IMR-90 (cell line): ENCODE data around the gene USP30. TPM values are rescaled to one million over a fixed set of nuclear protein-coding genes. Genes with fewer than 3 reads are reported as not detected.

Source experiments
- ATAC-seq: fragments of 200-7000 bp; cut with Tn5 transposase; 2 replicates; pipeline ENCODE4 v1.9.1; 2020; ENCODE audit warnings: low read depth, mild to moderate bottlenecking, moderate library complexity
- BruUV-seq: library from RNA; stranded (reverse); fragments of 400-500 nt; replicated peaks from 2 replicates; lab custom pipeline; 2021; lab: Mats Ljungman, UMichigan
- CTCF ChIA-PET: fragments of 300-600 bp; formaldehyde crosslinking; extraction: SDS; loops from one replicate; lab custom pipeline; 2021; ENCODE audit warnings: antibody characterized with exemption; lab: Yijun Ruan, JAX
- POLR2A ChIA-PET: fragments of 300-600 bp; sonication (Branson Sonifier 250); formaldehyde crosslinking; loops from one replicate; lab custom pipeline; 2022; ENCODE audit warnings: antibody characterized with exemption; ENCODE audit not compliant: unreplicated experiment; lab: Charles Lee
- DNase-seq: peaks from one replicate; pipeline ENCODE4 v3.0.0; 2013
- H2AFZ ChIP-seq: replicated peaks from 2 replicates; pipeline ENCODE3; 2013; ENCODE audit warnings: low read length, mild to moderate bottlenecking; ENCODE audit not compliant: poor library complexity
- H2AK5ac ChIP-seq: 2 replicates; pipeline ENCODE4 v1.6.1; 2013; ENCODE audit warnings: low read depth, low read length, inconsistent platforms
- H2AK9ac ChIP-seq: replicated peaks from 2 replicates; pipeline ENCODE3; 2013; ENCODE audit warnings: mild to moderate bottlenecking, low read depth, low read length, moderate library complexity; ENCODE audit not compliant: poor library complexity
- H2BK120ac ChIP-seq: 2 replicates; pipeline ENCODE4 v1.6.1; 2013; ENCODE audit warnings: low read depth, low read length, inconsistent platforms
- H2BK15ac ChIP-seq: 3 replicates; pipeline ENCODE4 v1.6.1; 2013; ENCODE audit warnings: low read depth, low read length, inconsistent platforms
- H2BK20ac ChIP-seq: 2 replicates; pipeline ENCODE4 v1.6.1; 2013; ENCODE audit warnings: low read depth, mild to moderate bottlenecking, inconsistent platforms, low read length, moderate library complexity
- H2BK5ac ChIP-seq: 2 replicates; pipeline ENCODE4 v1.6.1; 2013; ENCODE audit warnings: mild to moderate bottlenecking, low read depth, low read length, inconsistent platforms; ENCODE audit not compliant: poor library complexity, severe bottlenecking
- H3K14ac ChIP-seq: replicated peaks from 2 replicates; pipeline ENCODE4 v1.6.1; 2013; ENCODE audit warnings: low read depth, low read length, inconsistent platforms
- H3K18ac ChIP-seq: 2 replicates; pipeline ENCODE4 v1.6.1; 2013; ENCODE audit warnings: low read depth, low read length, control low read depth
- H3K23ac ChIP-seq: 2 replicates; pipeline ENCODE4 v1.6.1; 2013; ENCODE audit warnings: low read depth, low read length, inconsistent platforms
- H3K27ac ChIP-seq: 2 replicates; pipeline ENCODE4 v1.5.1; 2013; ENCODE audit warnings: mild to moderate bottlenecking, control low read depth, low read length; ENCODE audit not compliant: insufficient read depth
- H3K27me3 ChIP-seq: 2 replicates; pipeline ENCODE4 v1.6.1; 2013; ENCODE audit warnings: low read length; ENCODE audit not compliant: control insufficient read depth, insufficient read depth
- H3K36me3 ChIP-seq: 2 replicates; pipeline ENCODE4 v1.6.1; 2013; ENCODE audit warnings: low read length, mixed read lengths; ENCODE audit not compliant: control insufficient read depth, insufficient read depth
- H3K4ac ChIP-seq: 2 replicates; pipeline ENCODE4 v1.6.1; 2013; ENCODE audit warnings: low read depth, low read length, inconsistent platforms
- H3K4me1 ChIP-seq: 2 replicates; pipeline ENCODE4 v1.6.1; 2013; ENCODE audit warnings: low read length, mixed read lengths; ENCODE audit not compliant: control insufficient read depth, insufficient read depth
- H3K4me2 ChIP-seq: 2 replicates; pipeline ENCODE4 v1.6.1; 2013; ENCODE audit warnings: low read depth, mild to moderate bottlenecking, control low read depth, low read length, moderate library complexity
- H3K4me3 ChIP-seq: 2 replicates; pipeline ENCODE4 v1.5.1; 2013; ENCODE audit warnings: low read depth, mild to moderate bottlenecking, control low read depth, low read length, moderate library complexity; ENCODE audit not compliant: insufficient read depth
- H3K56ac ChIP-seq: 2 replicates; pipeline ENCODE4 v1.6.1; 2013; ENCODE audit warnings: low read length, inconsistent platforms; ENCODE audit not compliant: insufficient read depth; ENCODE audit errors: extremely low read depth
- H3K79me1 ChIP-seq, 2 experiments: 2 replicates each; pipeline ENCODE4 v1.6.1; 2013; ENCODE audit warnings: low read length in 2 of 2, inconsistent platforms in 1 of 2, low read depth in 1 of 2
- H3K9ac ChIP-seq: 2 replicates; pipeline ENCODE4 v1.6.1; 2013; ENCODE audit warnings: low read depth, low read length, control low read depth
- H3K9me1 ChIP-seq: 2 replicates; pipeline ENCODE4 v1.6.1; 2013; ENCODE audit warnings: low read length, inconsistent platforms; ENCODE audit not compliant: insufficient read depth
- H3K9me3 ChIP-seq: 2 replicates; pipeline ENCODE4 v1.6.1; 2013; ENCODE audit warnings: low read length; ENCODE audit not compliant: control insufficient read depth, insufficient read depth
- H4K20me1 ChIP-seq: 2 replicates; pipeline ENCODE4 v1.6.1; 2013; ENCODE audit warnings: low read length, inconsistent platforms; ENCODE audit not compliant: insufficient read depth
- H4K5ac ChIP-seq: 2 replicates; pipeline ENCODE4 v1.6.1; 2013; ENCODE audit warnings: mild to moderate bottlenecking, low read depth, low read length, control low read depth
- H4K8ac ChIP-seq, 2 experiments: 2 replicates each; pipeline ENCODE4 v1.6.1; 2013; ENCODE audit warnings: low read depth in 2 of 2, low read length in 2 of 2, control low read depth in 1 of 2, inconsistent platforms in 1 of 2
- H4K91ac ChIP-seq: 2 replicates; pipeline ENCODE4 v1.6.1; 2013; ENCODE audit warnings: low read depth, low read length, inconsistent platforms; ENCODE audit not compliant: insufficient read depth
- MAFK ChIP-seq: IDR thresholded peaks from 2 replicates; pipeline ENCODE4 v1.6.1; 2012; ENCODE audit warnings: low read depth, low read length, improper control_type of control experiment
- WGBS, 2 experiments: methylation state at CpG; one replicate each; pipeline versions ENCODE4 v1.1.5 to v1.1.7; 2013; ENCODE audit warnings: missing lambda C conversion rate in 2 of 2; ENCODE audit not compliant: insufficient read length in 1 of 2; ENCODE audit errors: extremely low coverage in 2 of 2; 5-methylcytosine and 5-hydroxymethylcytosine counted together
- dilution Hi-C: fragments of 300-500 bp; cut with HindIII; formaldehyde crosslinking; loops from one replicate; pipeline ENCODE4 v1.14.3; 2018; ENCODE audit warnings: low sequenced_read_pairs; ENCODE audit not compliant: unreplicated experiment
- in situ Hi-C: fragments of 300-500 bp; cut with MboI; formaldehyde crosslinking; loops from 3 replicates; pipeline ENCODE4 v1.14.3; 2019; ENCODE audit warnings: low sequenced_read_pairs, inconsistent platforms, mixed read lengths
- intact Hi-C: fragments of 100-400 bp; cut with micrococcal nuclease; formaldehyde crosslinking; loops from 2 replicates; pipeline ENCODE4 v1.10.0; 2022
- polyA plus RNA-seq, 3 experiments: library from polyadenylated mRNA; depleted of rRNA; stranded (reverse); fragments of >200 nt; gene quantifications; 2 replicates each; pipeline ENCODE4 v1.2.3, GENCODE V29; 2012; ENCODE audit warnings: low replicate concordance in 1 of 3
- total RNA-seq: library from RNA; depleted of rRNA; stranded (reverse); fragments of >200 nt; gene quantifications from 2 replicates; pipeline ENCODE4 v1.2.3, GENCODE V29; 2012
- TF ChIP-seq, protein P1 (sequence below): fragments of 150-350 bp; IDR thresholded peaks from 2 replicates; pipeline ENCODE4 v1.6.1; 2017; ENCODE audit warnings: mild to moderate bottlenecking, antibody characterized with exemption, low read length, low read depth

USP30 gene
- total and polyA plus RNA-seq, 2 of the 4 experiments (the other 2 are of a cell fraction): 10.4 to 11.2 TPM

DNA sequence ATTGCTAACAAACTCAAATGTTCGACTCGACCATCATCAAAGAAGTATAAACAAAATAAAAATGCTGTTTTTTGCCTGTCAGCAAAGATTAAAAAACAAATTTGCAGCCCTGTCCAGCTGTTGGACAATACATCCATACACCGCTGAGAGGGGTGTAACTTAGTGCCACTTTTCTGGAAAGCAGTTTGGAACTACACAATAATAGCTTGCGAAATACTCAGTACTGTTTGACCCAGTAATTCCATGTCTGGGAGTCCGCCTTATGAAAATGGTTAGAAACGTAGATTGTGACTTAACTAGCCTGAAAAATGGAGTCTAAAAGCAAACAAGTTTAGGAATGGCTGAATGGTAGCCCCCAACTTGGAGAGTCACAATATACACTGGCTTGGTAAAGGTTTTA is 6.4 kb downstream of the USP30 start:
- ChIA-PET POLR2A (no interaction called here), CTCF (no interaction called here)
- no CpG with 5 or more reads among the region's 6 CpGs for WGBS, 2 experiments
- TF ChIP-seq MAFK: no peak
- TF ChIP-seq, protein P1, sequence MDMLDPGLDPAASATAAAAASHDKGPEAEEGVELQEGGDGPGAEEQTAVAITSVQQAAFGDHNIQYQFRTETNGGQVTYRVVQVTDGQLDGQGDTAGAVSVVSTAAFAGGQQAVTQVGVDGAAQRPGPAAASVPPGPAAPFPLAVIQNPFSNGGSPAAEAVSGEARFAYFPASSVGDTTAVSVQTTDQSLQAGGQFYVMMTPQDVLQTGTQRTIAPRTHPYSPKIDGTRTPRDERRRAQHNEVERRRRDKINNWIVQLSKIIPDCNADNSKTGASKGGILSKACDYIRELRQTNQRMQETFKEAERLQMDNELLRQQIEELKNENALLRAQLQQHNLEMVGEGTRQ: no peak
- no TSS peak for BruUV-seq
- intact Hi-C loops: no loop called here
- Histone ChIP-seq H2AFZ (no peak overlapping the region), H3K56ac (no peak overlapping the region), H3K4ac (no peak overlapping the region), H4K20me1 (no peaks in the 10 kb centered on the region), H3K36me3 (peaks cover 8% of the 10 kb centered on the region), H2AK5ac (no peak overlapping the region), H3K9me1 (peaks cover under 1% of the 10 kb centered on the region; the same call in 1 of the 2 replicates), H2BK15ac (no peak overlapping the region), H4K8ac (no peak overlapping the region), H2BK20ac (no peak overlapping the region), H3K27ac (no peak overlapping the region), H4K5ac (no peak overlapping the region), H3K4me3 (no peak overlapping the region), H3K4me1 (no peaks in the 10 kb centered on the region), H2BK120ac (no peak overlapping the region), H3K18ac (no peak overlapping the region), H3K9me3 (no peaks in the 10 kb centered on the region), H2AK9ac (no peak overlapping the region), H4K91ac (no peak overlapping the region), H3K14ac (no peak overlapping the region), H3K27me3 (no peaks in the 10 kb centered on the region), H3K79me1 (peaks cover 1 to 4% of the 10 kb centered on the region in 2 experiments; a peak in 3 of 4 replicates), H3K4me2 (no peak overlapping the region), H3K9ac (no peak overlapping the region), H3K23ac (no peak overlapping the region), H2BK5ac (no peak overlapping the region)
- no peak for DNase-seq
- dilution Hi-C loops: no loop called here
- ATAC-seq: no peak
- in situ Hi-C loops: no loop called here
